Activated CD8-positive, alpha-beta memory T cell treated with anti-CD3 and anti-CD28 coated beads, Interleukin-2, amount 50 U/mL, for 24 hours (primary cell): ENCODE results near the gene GLE1.
"Not testable (repeated sequence)": the region's sequence is repeated elsewhere in the genome, so short reads cannot be mapped to it uniquely, and the experiment has no call there.

Experiments used
- DNase-seq: peaks from one replicate; pipeline ENCODE4 v3.0.0-alpha.2; 2020; ENCODE audit errors: extremely low read depth

The GLE1 gene

GRCh38 chr9:128497824-128498610 lies 6.5 kb upstream of the GLE1 start:
- DNase-seq, result no peak

- DNase-seq, result no peak
These were observed 5.6 kb upstream of the GLE1 start for GRCh38 chr9:128498911-128499310.

GRCh38 chr9:128499920-128500319 lies 4.6 kb upstream of the GLE1 start:
- DNase-seq, result no peak

- DNase-seq, result not testable (repeated sequence)
These were observed 1.1 kb upstream of the GLE1 start for GRCh38 chr9:128503415-128503825.

- DNase-seq, result no peak
These were observed 649 bp upstream of the GLE1 start for GRCh38 chr9:128503870-128504269.

- DNase-seq, result no peak
These were observed 871 bp downstream of the GLE1 start for GRCh38 chr9:128505414-128505765.

GRCh38 chr9:128505906-128506305 lies 1.4 kb downstream of the GLE1 start:
- not testable (repeated sequence) for DNase-seq

- no peak for DNase-seq
These were observed 8.3 kb downstream of the GLE1 start for GRCh38 chr9:128512820-128513219.

GRCh38 chr9:128521956-128522355 lies 17.4 kb downstream of the GLE1 start:
- no peak for DNase-seq

GRCh38 chr9:128523199-128523925 lies 18.8 kb downstream of the GLE1 start:
- DNase-seq, result no peak

- DNase-seq, result no peak
These were observed 22.2 kb downstream of the GLE1 start for GRCh38 chr9:128526720-128527119.

GRCh38 chr9:128528445-128529160 lies 24.1 kb downstream of the GLE1 start:
- DNase-seq, result no peak

GRCh38 chr9:128529191-128529590 lies 24.7 kb downstream of the GLE1 start:
- no peak for DNase-seq

- no peak for DNase-seq
These were observed 28.1 kb downstream of the GLE1 start for GRCh38 chr9:128532581-128532980.

GRCh38 chr9:128540634-128541360 lies 36.3 kb downstream of the GLE1 start:
- DNase-seq, result no peak

- no peak for DNase-seq
These were observed 42.0 kb downstream of the GLE1 start for GRCh38 chr9:128546504-128546903.

GRCh38 chr9:128548876-128549275 lies 44.4 kb downstream of the GLE1 start:
- no peak for DNase-seq

- DNase-seq, result no peak
These were observed 45.7 kb downstream of the GLE1 start for GRCh38 chr9:128550226-128550625.

GRCh38 chr9:128550770-128551656 lies 46.5 kb downstream of the GLE1 start:
- DNase-seq, result no peak

GRCh38 chr9:128551657-128552152 lies 47.2 kb downstream of the GLE1 start:
- DNase-seq, result no peak
